KMS-11 (cell line): ENCODE measurements around the gene HMX1.

Experiments
- H2AFZ ChIP-seq: fragments of 200-600 bp; sonication (generic); 2 replicates; pipeline ENCODE4 v1.6.1; 2016; ENCODE audit warnings: antibody characterized with exemption, mixed run types, low read depth
- H3K27ac ChIP-seq: fragments of 200-600 bp; sonication (generic); 2 replicates; pipeline ENCODE4 v1.6.1; 2016; ENCODE audit warnings: mild to moderate bottlenecking, mixed run types
- H3K27me3 ChIP-seq: fragments of 200-600 bp; sonication (generic); 2 replicates; pipeline ENCODE4 v1.6.1; 2017; ENCODE audit warnings: mild to moderate bottlenecking, low read depth, mixed run types, moderate library complexity; ENCODE audit not compliant: insufficient read depth
- H3K36me3 ChIP-seq: fragments of 200-600 bp; sonication (generic); 2 replicates; pipeline ENCODE4 v1.6.1; 2017; ENCODE audit warnings: mild to moderate bottlenecking, mixed run types; ENCODE audit not compliant: insufficient read depth
- H3K4me1 ChIP-seq: fragments of 200-600 bp; sonication (generic); 2 replicates; pipeline ENCODE4 v1.6.1; 2016; ENCODE audit warnings: mild to moderate bottlenecking, low read depth, mixed run types; ENCODE audit not compliant: poor library complexity, severe bottlenecking
- H3K4me2 ChIP-seq: fragments of 200-600 bp; sonication (generic); 2 replicates; pipeline ENCODE4 v1.7.0; 2016; ENCODE audit warnings: mild to moderate bottlenecking, mixed run types
- H3K4me3 ChIP-seq: fragments of 200-600 bp; sonication (generic); IDR thresholded peaks from 2 replicates; pipeline ENCODE4 v1.6.1; 2017; ENCODE audit warnings: low read depth, low read length, mixed read lengths; ENCODE audit not compliant: insufficient read depth
- H3K79me2 ChIP-seq: fragments of 200-600 bp; sonication (generic); 2 replicates; pipeline ENCODE4 v1.6.1; 2016; ENCODE audit warnings: low read depth, mixed run types; ENCODE audit not compliant: insufficient read depth
- H3K9ac ChIP-seq: fragments of 200-600 bp; sonication (generic); 2 replicates; pipeline ENCODE4 v1.6.1; 2016; ENCODE audit warnings: mild to moderate bottlenecking, mixed run types
- H4K20me1 ChIP-seq: fragments of 200-600 bp; sonication (generic); 2 replicates; pipeline ENCODE4 v1.6.1; 2016; ENCODE audit warnings: mild to moderate bottlenecking, mixed run types; ENCODE audit not compliant: insufficient read depth
- TF ChIP-seq, protein P1 (sequence below): fragments of 200-600 bp; sonication (generic); conservative IDR thresholded peaks from 2 replicates; pipeline ENCODE4 v1.6.1; 2017; ENCODE audit warnings: low read depth, mild to moderate bottlenecking, antibody characterized with exemption, low read length, moderate library complexity, mixed read lengths

The HMX1 gene

DNA sequence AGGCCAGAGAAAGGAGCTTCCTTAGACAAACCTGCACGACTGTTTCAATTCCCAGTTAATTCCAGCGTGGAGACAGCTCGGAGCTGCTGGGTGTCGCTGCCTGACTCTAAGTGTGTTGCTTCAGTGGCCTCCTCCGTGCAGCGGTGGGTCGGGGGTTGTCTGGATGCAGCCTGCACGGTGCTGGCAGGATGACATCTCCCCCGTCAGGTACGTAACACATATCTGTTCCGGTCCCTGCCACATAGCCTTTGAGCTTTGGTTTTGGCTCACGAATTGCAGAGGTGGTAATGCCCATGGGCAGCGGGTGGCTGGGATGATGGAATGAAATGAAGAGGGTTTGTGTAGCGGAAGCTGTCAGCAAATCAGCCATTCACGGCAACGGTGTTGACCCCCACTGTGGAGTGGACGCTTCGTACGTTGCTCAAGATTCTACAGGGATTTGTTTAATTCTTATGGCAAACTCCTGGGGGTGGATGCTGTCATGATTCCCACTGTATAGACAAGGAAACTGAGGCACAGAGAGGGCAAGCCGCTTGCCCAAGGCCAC, 33.7 kb upstream of the HMX1 start:
- Histone ChIP-seq H3K27ac (no peak overlapping the region), H3K9ac (no peak overlapping the region), H3K4me1 (no peaks in the 10 kb centered on the region), H3K27me3 (no peaks in the 10 kb centered on the region; the same call in 1 of the 2 replicates), H3K4me3 (no peak overlapping the region), H4K20me1 (no peaks in the 10 kb centered on the region), H3K4me2 (no peak overlapping the region), H3K79me2 (no peaks in the 10 kb centered on the region), H3K36me3 (no peaks in the 10 kb centered on the region), H2AFZ (no peak overlapping the region)
- TF ChIP-seq, protein P1, sequence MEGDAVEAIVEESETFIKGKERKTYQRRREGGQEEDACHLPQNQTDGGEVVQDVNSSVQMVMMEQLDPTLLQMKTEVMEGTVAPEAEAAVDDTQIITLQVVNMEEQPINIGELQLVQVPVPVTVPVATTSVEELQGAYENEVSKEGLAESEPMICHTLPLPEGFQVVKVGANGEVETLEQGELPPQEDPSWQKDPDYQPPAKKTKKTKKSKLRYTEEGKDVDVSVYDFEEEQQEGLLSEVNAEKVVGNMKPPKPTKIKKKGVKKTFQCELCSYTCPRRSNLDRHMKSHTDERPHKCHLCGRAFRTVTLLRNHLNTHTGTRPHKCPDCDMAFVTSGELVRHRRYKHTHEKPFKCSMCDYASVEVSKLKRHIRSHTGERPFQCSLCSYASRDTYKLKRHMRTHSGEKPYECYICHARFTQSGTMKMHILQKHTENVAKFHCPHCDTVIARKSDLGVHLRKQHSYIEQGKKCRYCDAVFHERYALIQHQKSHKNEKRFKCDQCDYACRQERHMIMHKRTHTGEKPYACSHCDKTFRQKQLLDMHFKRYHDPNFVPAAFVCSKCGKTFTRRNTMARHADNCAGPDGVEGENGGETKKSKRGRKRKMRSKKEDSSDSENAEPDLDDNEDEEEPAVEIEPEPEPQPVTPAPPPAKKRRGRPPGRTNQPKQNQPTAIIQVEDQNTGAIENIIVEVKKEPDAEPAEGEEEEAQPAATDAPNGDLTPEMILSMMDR, result no peak

DNA sequence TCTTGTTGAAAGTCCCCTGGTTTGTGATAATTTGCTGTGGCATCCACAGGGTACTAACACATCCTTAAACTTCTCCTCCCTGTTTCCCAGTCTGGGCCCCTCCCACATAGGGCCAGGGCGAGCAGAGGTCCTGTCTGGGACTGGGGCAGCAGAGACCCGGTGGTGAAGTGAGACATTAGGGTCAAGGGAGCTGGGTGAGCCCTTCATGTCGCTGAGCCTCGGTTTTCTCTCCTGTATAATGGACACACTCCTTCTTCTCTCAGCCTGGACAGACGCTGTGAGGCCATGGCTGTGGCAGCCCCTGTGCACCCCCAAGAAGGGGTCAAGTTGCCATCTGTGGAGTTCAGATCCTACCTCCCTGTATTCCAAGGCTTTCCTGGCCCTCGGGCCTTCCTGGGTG, 33.0 kb upstream of the HMX1 start:
- no peak overlapping the region for H3K9ac ChIP-seq
- no peak overlapping the region for H3K4me2 ChIP-seq
- no peaks in the 10 kb centered on the region for H3K36me3 ChIP-seq
- H3K4me3 ChIP-seq, result no peak overlapping the region
- no peaks in the 10 kb centered on the region for H3K4me1 ChIP-seq
- TF ChIP-seq, protein P1, result no peak
- H3K27me3 ChIP-seq, result no peaks in the 10 kb centered on the region; the same call in 1 of the 2 replicates
- H2AFZ ChIP-seq, result no peak overlapping the region
- H4K20me1 ChIP-seq, result no peaks in the 10 kb centered on the region
- H3K79me2 ChIP-seq, result no peaks in the 10 kb centered on the region
- H3K27ac ChIP-seq, result no peak overlapping the region

DNA sequence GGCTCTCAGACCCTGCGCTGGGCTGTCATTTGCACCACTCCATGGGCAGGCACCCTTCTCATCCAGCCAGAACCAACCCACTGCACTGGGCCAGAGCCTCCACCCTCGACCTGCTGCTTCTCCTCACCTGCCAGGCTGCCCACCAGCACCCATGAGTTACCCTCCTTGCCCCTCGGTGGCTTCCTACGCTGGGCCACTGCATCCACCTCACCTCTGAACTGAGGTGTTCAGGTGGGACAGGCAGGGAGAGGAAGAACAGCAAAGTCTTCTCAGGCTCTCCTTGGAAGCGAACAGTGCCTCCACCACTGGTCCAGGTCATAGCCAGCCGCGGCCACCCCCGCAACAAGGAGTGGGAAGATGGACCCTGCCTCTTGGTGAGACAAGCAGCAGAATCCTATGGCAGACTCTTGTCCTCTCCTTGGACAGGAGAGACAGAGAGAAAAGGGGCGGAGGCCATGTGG, 32.4 kb upstream of the HMX1 start:
- Histone ChIP-seq H3K27me3 (no peaks in the 10 kb centered on the region; the same call in 1 of the 2 replicates), H3K36me3 (no peaks in the 10 kb centered on the region), H3K9ac (no peak overlapping the region), H3K4me3 (no peak overlapping the region), H3K79me2 (no peaks in the 10 kb centered on the region), H2AFZ (no peak overlapping the region), H4K20me1 (no peaks in the 10 kb centered on the region), H3K27ac (no peak overlapping the region), H3K4me1 (no peaks in the 10 kb centered on the region), H3K4me2 (no peak overlapping the region)
- TF ChIP-seq, protein P1, result no peak

- Histone ChIP-seq H3K36me3 (no peaks in the 10 kb centered on the region), H2AFZ (no peak overlapping the region), H3K27ac (no peak overlapping the region), H3K9ac (no peak overlapping the region), H3K27me3 (no peaks in the 10 kb centered on the region), H3K4me1 (no peaks in the 10 kb centered on the region), H3K4me3 (no peak overlapping the region), H3K4me2 (no peak overlapping the region), H4K20me1 (no peaks in the 10 kb centered on the region), H3K79me2 (no peaks in the 10 kb centered on the region)
- TF ChIP-seq, protein P1, result no peak
These were observed 29.7 kb upstream of the HMX1 start for GRCh38 chr4:8901335-8901734.
